HG03280 (cell line): ENCODE measurements around the gene SV2C.

ENCODE experiments used
- ATAC-seq: cut with Tn5 transposase; IDR thresholded peaks from one replicate; pipeline ENCODE4 v1.9.1; 2021; ENCODE audit warnings: mild to moderate bottlenecking, moderate library complexity; ENCODE audit not compliant: unreplicated experiment

The SV2C gene

GRCh38 chr5:76163111-76163628, 80.0 kb downstream of the SV2C start:
- no peak for ATAC-seq

- ATAC-seq = no peak
Observed at GRCh38 chr5:76165029-76165428, 81.8 kb downstream of the SV2C start.

GRCh38 chr5:76165711-76166374, 82.7 kb downstream of the SV2C start:
- no peak for ATAC-seq

- ATAC-seq = no peak
Observed at GRCh38 chr5:76166886-76167576, 83.8 kb downstream of the SV2C start.

- ATAC-seq = no peak
Observed at GRCh38 chr5:76169146-76169905, 86.1 kb downstream of the SV2C start.

- ATAC-seq = no peak
Observed at GRCh38 chr5:76174101-76174500, 90.9 kb downstream of the SV2C start.

- peak; percentile 56 for ATAC-seq
Observed at GRCh38 chr5:76175051-76175666, 92.0 kb downstream of the SV2C start.

GRCh38 chr5:76175821-76176403, 92.7 kb downstream of the SV2C start:
- ATAC-seq = peak; percentile 66

GRCh38 chr5:76177978-76178377, 94.8 kb downstream of the SV2C start:
- no peak for ATAC-seq

GRCh38 chr5:76178913-76179312, 95.7 kb downstream of the SV2C start:
- ATAC-seq = no peak

GRCh38 chr5:76180814-76181805, 97.9 kb downstream of the SV2C start:
- no peak for ATAC-seq

- no peak for ATAC-seq
Observed at GRCh38 chr5:76187386-76187785, 104.2 kb downstream of the SV2C start.

GRCh38 chr5:76190356-76190755, 107.2 kb downstream of the SV2C start:
- no peak for ATAC-seq

GRCh38 chr5:76192837-76193236, 109.7 kb downstream of the SV2C start:
- no peak for ATAC-seq

GRCh38 chr5:76193635-76194034, 110.5 kb downstream of the SV2C start:
- no peak for ATAC-seq

- no peak for ATAC-seq
Observed at GRCh38 chr5:76194340-76194739, 111.2 kb downstream of the SV2C start.

GRCh38 chr5:76196457-76196856, 113.3 kb downstream of the SV2C start:
- no peak for ATAC-seq

- no peak for ATAC-seq
Observed at GRCh38 chr5:76196886-76197489, 113.8 kb downstream of the SV2C start.

- ATAC-seq = no peak
Observed at GRCh38 chr5:76197726-76198125, 114.5 kb downstream of the SV2C start.
